Heart right ventricle (tissue), 16 donors: Measurements from ENCODE around the gene TSHZ3. TPM values are rescaled to one million over a fixed set of nuclear protein-coding genes. Genes with fewer than 3 reads are reported as not detected.

Source experiments
- ATAC-seq, 8 donors: fragments of 200-7000 bp; cut with Tn5 transposase; one replicate each; pipeline ENCODE4 v1.9.1; 2020; ENCODE audit warnings: mild to moderate bottlenecking in 8 of 8, moderate library complexity in 8 of 8, moderate number of reproducible peaks in 1 of 8
- DNase-seq, 2 donors: peaks; one replicate each; pipeline ENCODE4 v3.0.0-alpha.2; 2020
- H3K27ac ChIP-seq, 10 donors: fragments of 200-600 bp; sonication (generic) in 2 of 10; one replicate each; pipeline versions ENCODE4 v1.5.0 to v1.8.0; 2020 to 2022; ENCODE audit warnings: mild to moderate bottlenecking in 3 of 10
- H3K27me3 ChIP-seq, 7 donors: fragments of 200-600 bp; one replicate each; pipeline ENCODE4 v1.8.0; 2021 to 2022; ENCODE audit warnings: mild to moderate bottlenecking in 2 of 7
- H3K36me3 ChIP-seq, 9 donors: fragments of 200-600 bp; sonication (generic) in 1 of 9; one replicate each; pipeline versions ENCODE4 v1.5.0 to v1.8.0; 2020 to 2022; ENCODE audit warnings: mild to moderate bottlenecking in 2 of 9
- H3K4me1 ChIP-seq, 9 donors: fragments of 200-600 bp; sonication (generic) in 1 of 9; one replicate each; pipeline versions ENCODE4 v1.5.0 to v1.8.0; 2020 to 2022; ENCODE audit warnings: mild to moderate bottlenecking in 4 of 9
- H3K4me3 ChIP-seq, 10 donors: fragments of 200-600 bp; sonication (generic) in 2 of 10; one replicate each; pipeline versions ENCODE4 v1.5.0 to v1.8.0; 2020 to 2022; ENCODE audit warnings: mild to moderate bottlenecking in 7 of 10, moderate library complexity in 2 of 10
- H3K9me3 ChIP-seq, 11 donors: fragments of 200-600 bp in 10 of 11; sonication (generic) in 2 of 11; one replicate each; pipeline versions ENCODE4 v1.5.0 to v1.8.0; 2013 to 2022; ENCODE audit warnings: mild to moderate bottlenecking in 2 of 11, control low read depth in 1 of 11, moderate library complexity in 1 of 11
- WGBS, 2 donors: extraction: QIAGEN DNeasy Blood & Tissue Kit; methylation state at CpG; one replicate each; pipeline ENCODE4 v1.1.7; 2013; ENCODE audit warnings: inconsistent platforms in 1 of 2; 5-methylcytosine and 5-hydroxymethylcytosine counted together
- intact Hi-C, 10 donors: fragments of 100-400 bp; cut with DNase I; formaldehyde crosslinking; loops; one replicate each; pipeline versions ENCODE4 v1.11.1 to v1.14.2; 2022
- polyA plus RNA-seq, 2 donors: library from polyadenylated mRNA; stranded (reverse); fragments of 200-250 nt; gene quantifications; one replicate each; pipeline ENCODE4 v1.2.3, GENCODE V29; 2013
- total RNA-seq, 10 donors: library from RNA; stranded (reverse); fragmentation: NEBNext Ultra II Directional in 3 of 10; extraction: Animal tissue kit (Norgen Biotek cat#: 25700) in 3 of 10; gene quantifications; one replicate each; pipeline versions ENCODE4 v1.2.1 to v1.2.4, GENCODE V29; 2021 to 2023
- TF ChIP-seq, protein P1 (sequence below), 9 donors: fragments of 200-600 bp; sonication (generic) in 2 of 9; IDR thresholded peaks; one replicate each; pipeline versions ENCODE4 v1.5.0 to v1.8.0; 2021 to 2022; ENCODE audit warnings: antibody characterized with exemption in 9 of 9, mild to moderate bottlenecking in 5 of 9, moderate library complexity in 1 of 9
- donor health status: Arrhythmogenic right ventricular cardiomyopathy.
- donor health status: ischemic (EF 13 %, LVEDD 7.1; RV severe dilation, severe dysfunction).
- donor health status: healthy with polysubstance abuse.
- donor health status: DM: no; HTN: yes; CAD: no.
- donor health status: DM: no; HTN: no; CAD: no.
- donor health status: ischemic (EF 25% LVEDD 6.9; RV normal size, moderate dysfunction).
- donor health status: ischemic (EF 25% LVEDD 5.7; RV mildly dilated, moderate dysfunction).
- donor health status: healthy.
- donor health status: DM: yes; HTN: yes; CAD: no.
- donor health status: Ischemic cardiomyopathy.
- donor health status: ischemic (EF 35%, LVEDD 5.7; RV mildly dilated, moderate dysfunction).
- donor health status: nonischemic (EF 11% LVEDD 7.7; RV severe dilation, severe dysfunction).
- donor health status: DM: yes; HTN: yes; CAD: no.
- donor health status: PGD.
- donor health status: ischemic (EF 29% LVEDD 5.4; RV normal size, mild dysfunction).
- donor health status: nonischemic (EF 23%, LVEDD 6.1; RV moderate dilation, normal function).

The TSHZ3 gene
- total and polyA plus RNA-seq, 12 donors: 1.7 to 5.0 (median 3.1) TPM

DNA sequence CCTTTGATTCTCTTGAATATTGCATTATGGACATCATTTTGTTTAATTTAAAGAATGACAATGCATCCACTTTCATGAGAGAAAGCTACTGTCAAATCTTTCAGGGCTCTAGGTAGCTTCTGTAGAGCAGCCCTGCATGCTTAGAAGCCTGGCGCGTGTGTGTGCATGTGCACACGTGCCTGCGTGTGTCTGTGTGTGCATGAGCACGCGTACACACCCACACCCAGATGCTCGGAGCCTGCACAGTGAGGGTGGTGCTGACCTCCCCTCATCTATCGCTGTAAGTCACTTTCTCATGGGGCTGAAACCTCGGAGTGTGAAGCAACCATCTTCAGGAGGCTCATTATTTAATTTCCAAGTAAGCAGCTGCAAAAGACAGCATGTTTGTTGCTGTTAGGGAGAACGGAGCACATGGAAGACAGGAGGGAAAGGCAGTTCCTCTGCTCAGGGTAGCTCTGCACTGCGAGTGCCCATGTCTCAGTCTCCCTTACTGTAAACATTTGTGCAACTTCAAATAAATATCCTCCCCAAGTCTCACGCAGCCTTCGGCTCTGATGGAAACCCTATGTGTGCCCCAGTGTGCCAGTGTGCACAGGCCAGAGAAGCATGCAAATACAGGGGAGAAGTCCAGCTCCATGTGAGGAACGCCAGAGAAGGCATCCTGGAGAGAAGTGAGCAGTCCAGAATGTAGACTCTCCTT lies 22.8 kb downstream of the TSHZ3 start:
- peak in 1 of 8 donors; percentile 15 for ATAC-seq
- Histone ChIP-seq H3K36me3 (peaks cover 0 to 3% (median 0%) of the 10 kb centered on the region in 9 donors), H3K27me3 (no peaks in the 10 kb centered on the region), H3K4me3 (no peak overlapping the region), H3K27ac (no peak overlapping the region), H3K9me3 (no peaks in the 10 kb centered on the region), H3K4me1 (peaks cover 0 to 43% (median 10%) of the 10 kb centered on the region in 9 donors)
- intact Hi-C loops: no loop called here
- TF ChIP-seq, protein P1, sequence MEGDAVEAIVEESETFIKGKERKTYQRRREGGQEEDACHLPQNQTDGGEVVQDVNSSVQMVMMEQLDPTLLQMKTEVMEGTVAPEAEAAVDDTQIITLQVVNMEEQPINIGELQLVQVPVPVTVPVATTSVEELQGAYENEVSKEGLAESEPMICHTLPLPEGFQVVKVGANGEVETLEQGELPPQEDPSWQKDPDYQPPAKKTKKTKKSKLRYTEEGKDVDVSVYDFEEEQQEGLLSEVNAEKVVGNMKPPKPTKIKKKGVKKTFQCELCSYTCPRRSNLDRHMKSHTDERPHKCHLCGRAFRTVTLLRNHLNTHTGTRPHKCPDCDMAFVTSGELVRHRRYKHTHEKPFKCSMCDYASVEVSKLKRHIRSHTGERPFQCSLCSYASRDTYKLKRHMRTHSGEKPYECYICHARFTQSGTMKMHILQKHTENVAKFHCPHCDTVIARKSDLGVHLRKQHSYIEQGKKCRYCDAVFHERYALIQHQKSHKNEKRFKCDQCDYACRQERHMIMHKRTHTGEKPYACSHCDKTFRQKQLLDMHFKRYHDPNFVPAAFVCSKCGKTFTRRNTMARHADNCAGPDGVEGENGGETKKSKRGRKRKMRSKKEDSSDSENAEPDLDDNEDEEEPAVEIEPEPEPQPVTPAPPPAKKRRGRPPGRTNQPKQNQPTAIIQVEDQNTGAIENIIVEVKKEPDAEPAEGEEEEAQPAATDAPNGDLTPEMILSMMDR (IDR thresholded peaks at IDR 0.05): no peak
- WGBS, 2 donors: 81 to 84% methylated on average over 14 of the region's 14 CpGs
- DNase-seq: no peak

DNA sequence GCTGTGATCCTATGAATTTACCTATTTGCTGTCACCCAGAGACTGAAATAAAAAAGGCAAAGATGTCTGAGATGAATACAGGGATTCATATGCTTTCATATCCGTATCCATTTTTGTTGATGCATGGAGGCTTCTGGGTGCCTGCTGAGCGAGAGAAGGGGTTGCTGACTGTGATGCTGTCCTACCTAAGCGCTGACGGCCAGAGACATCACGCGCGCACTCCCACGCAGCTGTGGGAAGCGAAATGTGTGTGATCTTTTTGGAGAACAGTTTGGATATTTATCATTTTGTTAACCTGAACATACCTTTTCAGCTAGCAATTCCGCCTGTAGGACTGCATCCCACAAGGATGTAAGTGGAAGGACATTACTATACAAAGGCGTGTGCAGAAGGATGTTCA lies 23.9 kb downstream of the TSHZ3 start:
- Histone ChIP-seq H3K4me1 (peaks cover 0 to 32% (median 10%) of the 10 kb centered on the region in 9 donors), H3K27me3 (no peaks in the 10 kb centered on the region), H3K4me3 (no peak overlapping the region), H3K36me3 (peaks cover 0 to 12% (median 0%) of the 10 kb centered on the region in 9 donors), H3K27ac (no peak overlapping the region), H3K9me3 (no peaks in the 10 kb centered on the region)
- ATAC-seq (no peak), DNase-seq (no peak)
- WGBS, 2 donors: 97% methylated on average over 11 of the region's 11 CpGs
- intact Hi-C loops: no loop called here
- TF ChIP-seq, protein P1 (IDR thresholded peaks at IDR 0.05): no peak

DNA sequence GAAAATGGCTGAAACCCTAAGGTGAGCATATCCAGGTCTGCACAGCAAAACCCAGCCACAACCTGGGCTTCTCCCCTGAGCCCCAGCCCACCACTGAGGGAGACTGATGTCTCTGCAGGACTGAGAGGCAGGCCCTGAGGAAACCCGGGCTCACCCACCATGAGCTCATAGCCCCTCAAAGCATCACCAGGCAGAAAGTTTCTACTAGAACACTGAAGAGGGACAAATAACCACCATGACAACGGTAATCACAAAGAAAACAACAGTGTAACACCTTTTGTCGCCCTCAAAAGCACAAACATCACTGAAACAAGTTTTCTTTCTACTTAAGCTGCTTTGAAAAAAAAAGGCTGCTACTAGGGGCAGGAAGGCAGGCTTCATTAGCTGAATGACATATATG lies 29.8 kb downstream of the TSHZ3 start:
- DNase-seq: no peak

DNA sequence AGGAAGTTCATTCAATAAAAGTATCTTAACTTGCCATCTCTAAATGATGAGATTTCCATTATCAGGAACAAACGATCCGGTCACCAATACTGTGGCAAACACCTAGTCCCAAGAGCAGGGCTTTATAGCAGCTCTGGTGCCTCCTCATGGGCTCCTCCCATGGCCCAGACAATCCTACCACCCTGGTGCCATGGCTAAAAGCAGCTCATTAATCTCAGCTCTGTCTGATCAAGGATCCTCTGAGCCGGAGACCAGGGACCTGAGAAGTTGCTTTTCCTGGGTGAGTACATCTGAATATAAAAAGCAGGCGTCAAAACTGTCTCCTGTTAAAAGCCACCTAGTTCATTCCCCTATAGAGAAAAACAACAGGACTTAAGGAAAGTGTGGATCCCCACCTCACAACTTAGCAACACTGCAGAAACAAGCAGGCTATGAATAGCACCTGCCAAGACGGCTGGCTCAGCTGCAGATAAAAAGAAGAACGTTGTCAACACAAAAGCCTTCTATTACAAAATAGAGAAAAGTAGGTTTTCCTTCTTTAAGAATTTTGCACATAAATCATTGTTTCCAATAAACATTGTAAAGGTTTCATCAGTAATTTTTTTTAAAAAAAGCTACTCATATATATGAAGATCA lies 30.3 kb downstream of the TSHZ3 start:
- Histone ChIP-seq H3K36me3 (peaks cover 0 to 11% (median 0%) of the 10 kb centered on the region in 9 donors), H3K27me3 (peaks cover 0 to 7% (median 0%) of the 10 kb centered on the region in 7 donors), H3K9me3 (no peaks in the 10 kb centered on the region), H3K27ac (no peak overlapping the region), H3K4me3 (no peak overlapping the region), H3K4me1 (peaks cover 12 to 51% (median 41%) of the 10 kb centered on the region in 9 donors)
- ATAC-seq (no peak), DNase-seq (no peak)
- intact Hi-C loops: loop anchor here in 1 of 10 donors (5.0 kb wide), 1 partner anchor 137 kb away; no protein-coding TSS in a partner anchor
- TF ChIP-seq, protein P1 (IDR thresholded peaks at IDR 0.05): no peak
- 35 to 50% methylated on average over 6 of the region's 6 CpGs for WGBS, 2 donors

More for the DNA sequence above, 29.8 kb downstream of the TSHZ3 start:
- Histone ChIP-seq H3K27me3 (peaks cover 0 to 7% (median 0%) of the 10 kb centered on the region in 7 donors), H3K9me3 (no peaks in the 10 kb centered on the region), H3K4me3 (no peak overlapping the region), H3K4me1 (peaks cover 12 to 51% (median 41%) of the 10 kb centered on the region in 9 donors), H3K36me3 (peaks cover 0 to 11% (median 0%) of the 10 kb centered on the region in 9 donors), H3K27ac (no peak overlapping the region)
- no peak for ATAC-seq
- 52 to 71% methylated on average over 3 of the region's 3 CpGs for WGBS, 2 donors
- intact Hi-C loops: loop anchor here in 1 of 10 donors (5.0 kb wide), 1 partner anchor 137 kb away; no protein-coding TSS in a partner anchor
- TF ChIP-seq, protein P1 (IDR thresholded peaks at IDR 0.05): no peak
